HepG2 (cell line): ENCODE measurements around the gene LRRC45. TPM values are rescaled to one million over a fixed set of nuclear protein-coding genes. Genes with fewer than 3 reads are reported as not detected.

Experiments used
- ARID3A ChIP-seq: IDR thresholded peaks from 2 replicates; pipeline ENCODE4 v1.6.1; 2012; ENCODE audit warnings: low read depth, low read length, improper control_type of control experiment
- ARID5B ChIP-seq: IDR thresholded peaks from 2 replicates; pipeline ENCODE4 v1.4.0; 2020; ENCODE audit warnings: mild to moderate bottlenecking, missing genetic modification reagents
- CENPX ChIP-seq: sonication (generic); formaldehyde crosslinking; IDR thresholded peaks from 2 replicates; pipeline ENCODE4 v1.9.0; 2021; ENCODE audit warnings: mild to moderate bottlenecking, missing genetic modification reagents, moderate library complexity
- FOXC1 ChIP-seq: sonication (generic); formaldehyde crosslinking; IDR thresholded peaks from 2 replicates; pipeline ENCODE4 v1.8.0; 2022; ENCODE audit warnings: mild to moderate bottlenecking, missing genetic modification reagents, borderline replicate concordance
- NONO ChIP-seq, 2 experiments: fragments of 450-650 bp in 1 of 2; sonication (generic) in 1 of 2; formaldehyde crosslinking in 1 of 2; IDR thresholded peaks in 1 of 2; conservative IDR thresholded peaks in 1 of 2; 2 replicates each; pipeline versions ENCODE4 v1.6.1 to v1.8.0; 2017 to 2022; ENCODE audit warnings: mild to moderate bottlenecking in 1 of 2, missing genetic modification reagents in 1 of 2, moderate library complexity in 1 of 2
- YEATS4 ChIP-seq: sonication (generic); formaldehyde crosslinking; IDR thresholded peaks from 2 replicates; pipeline ENCODE4 v1.4.0; 2020; ENCODE audit warnings: missing genetic modification reagents, borderline replicate concordance
- YY1 ChIP-seq: IDR thresholded peaks from 2 replicates; pipeline ENCODE4 v1.6.1; 2011; ENCODE audit warnings: low read length, low read depth, moderate library complexity, mild to moderate bottlenecking; ENCODE audit not compliant: insufficient read depth, insufficient replicate concordance
- ZBTB46 ChIP-seq: sonication (generic); formaldehyde crosslinking; IDR thresholded peaks from 2 replicates; pipeline ENCODE4 v1.4.0; 2020; ENCODE audit warnings: mild to moderate bottlenecking, missing genetic modification reagents, borderline replicate concordance
- ZNF17 ChIP-seq: sonication (generic); formaldehyde crosslinking; IDR thresholded peaks from 2 replicates; pipeline ENCODE4 v1.5.0; 2020; ENCODE audit warnings: mild to moderate bottlenecking, missing genetic modification reagents
- ZNF496 ChIP-seq: sonication (generic); formaldehyde crosslinking; IDR thresholded peaks from 2 replicates; pipeline ENCODE4 v1.8.1; 2023; ENCODE audit warnings: mild to moderate bottlenecking, moderate library complexity, missing genetic modification reagents; ENCODE audit not compliant: insufficient replicate concordance
- ZSCAN30 ChIP-seq: sonication (generic); formaldehyde crosslinking; IDR thresholded peaks from 2 replicates; pipeline ENCODE4 v1.5.0; 2020; ENCODE audit warnings: mild to moderate bottlenecking, missing genetic modification reagents
- polyA plus RNA-seq, 8 experiments: library from polyadenylated mRNA; depleted of rRNA in 3 of 8; stranded (reverse) in 7 of 8; unstranded in 1 of 8; fragments of >200 nt; fragmentation: Illumina TruSeq in 4 of 8; extraction: Trizol in 4 of 8; gene quantifications; 2 replicates each; pipeline versions ENCODE4 v1.2.1 to v1.2.3, GENCODE V29; 2011 to 2016; ENCODE audit warnings: low read depth in 4 of 8, missing spikeins in 1 of 8, mixed read lengths in 1 of 8; ENCODE audit not compliant: insufficient read depth in 1 of 8
- total RNA-seq, 5 experiments: library from RNA; depleted of rRNA; stranded (reverse); fragments of >200 nt; fragmentation: Illumina TruSeq; extraction: Trizol; gene quantifications; 2 replicates each; pipeline ENCODE4 v1.2.3, GENCODE V29; 2016; ENCODE audit warnings: low read depth in 1 of 5
- TF ChIP-seq, protein P1 (sequence below): sonication (generic); formaldehyde crosslinking; IDR thresholded peaks from 2 replicates; pipeline ENCODE4 v1.4.0; 2020; ENCODE audit warnings: mild to moderate bottlenecking, missing genetic modification reagents
- TF ChIP-seq, protein P2 (sequence below): IDR thresholded peaks from 2 replicates; pipeline ENCODE4 v1.6.1; 2012; ENCODE audit warnings: inconsistent platforms
- TF ChIP-seq, protein P3 (sequence below): sonication (generic); formaldehyde crosslinking; IDR thresholded peaks from 2 replicates; pipeline ENCODE4 v1.5.1; 2020; ENCODE audit warnings: missing genetic modification reagents, mild to moderate bottlenecking, borderline replicate concordance

The LRRC45 gene
- total and polyA plus RNA-seq, 2 of the 13 experiments (the other 11 are each of a cell fraction or from before 2014, with no cell fraction given), result 11.6 to 48.1 TPM

GRCh38 chr17:81976332-81977210 lies 46.5 kb upstream of the LRRC45 start (continued):
- TF ChIP-seq ZBTB46 (CRISPR knock-in tag) (no peak; the same call in 1 of the 2 replicates), ARID3A (no peak), YEATS4 (no peak), ARID5B (CRISPR knock-in tag) (peak; percentile 8; the same call in 1 of the 2 replicates), ZNF17 (CRISPR knock-in tag) (no peak), FOXC1 (peak; percentile 44; the same call in 1 of the 2 replicates), CENPX (CRISPR knock-in tag) (no peak), NONO (IDR thresholded peaks at IDR 0.05) (no peak), NONO (CRISPR knock-in tag; conservative IDR thresholded peaks at IDR 0.05) (peak; percentile 49; the same call in 1 of the 2 replicates), ZSCAN30 (CRISPR knock-in tag) (no peak), YY1 (no peak), ZNF496 (CRISPR knock-in tag) (no peak)
- TF ChIP-seq, protein P1, sequence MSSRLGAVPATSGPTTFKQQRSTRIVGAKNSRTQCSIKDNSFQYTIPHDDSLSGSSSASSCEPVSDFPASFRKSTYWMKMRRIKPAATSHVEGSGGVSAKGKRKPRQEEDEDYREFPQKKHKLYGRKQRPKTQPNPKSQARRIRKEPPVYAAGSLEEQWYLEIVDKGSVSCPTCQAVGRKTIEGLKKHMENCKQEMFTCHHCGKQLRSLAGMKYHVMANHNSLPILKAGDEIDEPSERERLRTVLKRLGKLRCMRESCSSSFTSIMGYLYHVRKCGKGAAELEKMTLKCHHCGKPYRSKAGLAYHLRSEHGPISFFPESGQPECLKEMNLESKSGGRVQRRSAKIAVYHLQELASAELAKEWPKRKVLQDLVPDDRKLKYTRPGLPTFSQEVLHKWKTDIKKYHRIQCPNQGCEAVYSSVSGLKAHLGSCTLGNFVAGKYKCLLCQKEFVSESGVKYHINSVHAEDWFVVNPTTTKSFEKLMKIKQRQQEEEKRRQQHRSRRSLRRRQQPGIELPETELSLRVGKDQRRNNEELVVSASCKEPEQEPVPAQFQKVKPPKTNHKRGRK (CRISPR knock-in tag), result no peak
- TF ChIP-seq, protein P2, sequence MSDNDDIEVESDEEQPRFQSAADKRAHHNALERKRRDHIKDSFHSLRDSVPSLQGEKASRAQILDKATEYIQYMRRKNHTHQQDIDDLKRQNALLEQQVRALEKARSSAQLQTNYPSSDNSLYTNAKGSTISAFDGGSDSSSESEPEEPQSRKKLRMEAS, result peak; percentile 96
- TF ChIP-seq, protein P3, sequence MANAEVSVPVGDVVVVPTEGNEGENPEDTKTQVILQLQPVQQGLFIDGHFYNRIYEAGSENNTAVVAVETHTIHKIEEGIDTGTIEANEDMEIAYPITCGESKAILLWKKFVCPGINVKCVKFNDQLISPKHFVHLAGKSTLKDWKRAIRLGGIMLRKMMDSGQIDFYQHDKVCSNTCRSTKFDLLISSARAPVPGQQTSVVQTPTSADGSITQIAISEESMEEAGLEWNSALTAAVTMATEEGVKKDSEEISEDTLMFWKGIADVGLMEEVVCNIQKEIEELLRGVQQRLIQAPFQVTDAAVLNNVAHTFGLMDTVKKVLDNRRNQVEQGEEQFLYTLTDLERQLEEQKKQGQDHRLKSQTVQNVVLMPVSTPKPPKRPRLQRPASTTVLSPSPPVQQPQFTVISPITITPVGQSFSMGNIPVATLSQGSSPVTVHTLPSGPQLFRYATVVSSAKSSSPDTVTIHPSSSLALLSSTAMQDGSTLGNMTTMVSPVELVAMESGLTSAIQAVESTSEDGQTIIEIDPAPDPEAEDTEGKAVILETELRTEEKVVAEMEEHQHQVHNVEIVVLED (CRISPR knock-in tag), result no peak
